Astrocyte of the spinal cord (primary cell): Measurements from ENCODE around the gene HIPK2.
A peak's percentile ranks its signal among the peaks of the same experiment; 100 is the strongest.

Experiments used
- DNase-seq: peaks from one replicate; pipeline ENCODE4 v3.0.0; 2011; ENCODE audit warnings: low read depth, low spot score
- H3K4me3 ChIP-seq: 2 replicates; pipeline ENCODE4 v1.5.1; 2011; ENCODE audit warnings: low read depth, mild to moderate bottlenecking, low read length, moderate library complexity
- CTCF ChIP-seq: IDR thresholded peaks from 2 replicates; pipeline ENCODE4 v1.5.1; 2012; ENCODE audit warnings: low read depth, mild to moderate bottlenecking, low read length, inconsistent platforms
- in situ Hi-C: cut with HindIII; loops from 2 replicates; pipeline ENCODE4 v1.10.0; 2017; ENCODE audit warnings: low sequenced_read_pairs

The HIPK2 gene

GRCh38 chr7:139739863-139740597 lies 37.8 kb downstream of the HIPK2 start:
- in situ Hi-C loops: no loop called here
- DNase-seq: no peak
- H3K4me3 ChIP-seq: no peak overlapping the region
- no peak for TF ChIP-seq CTCF

- no peak for TF ChIP-seq CTCF
- no peak for DNase-seq
- no peak overlapping the region for H3K4me3 ChIP-seq
- in situ Hi-C loops: no loop called here
Observed at GRCh38 chr7:139738772-139739171, 39.0 kb downstream of the HIPK2 start.

GRCh38 chr7:139738101-139738489 lies 39.7 kb downstream of the HIPK2 start:
- DNase-seq: peak; percentile 65
- in situ Hi-C loops: no loop called here
- TF ChIP-seq CTCF: no peak
- H3K4me3 ChIP-seq: no peak overlapping the region

- no peak overlapping the region for H3K4me3 ChIP-seq
- no peak for TF ChIP-seq CTCF
- in situ Hi-C loops: no loop called here
- peak; percentile 56 for DNase-seq
Observed at GRCh38 chr7:139737221-139738100, 40.3 kb downstream of the HIPK2 start.

- TF ChIP-seq CTCF: no peak
- H3K4me3 ChIP-seq: no peak overlapping the region
- in situ Hi-C loops: no loop called here
- DNase-seq: no peak
Observed at GRCh38 chr7:139735912-139736595, 41.7 kb downstream of the HIPK2 start.

GRCh38 chr7:139735466-139735865 lies 42.3 kb downstream of the HIPK2 start:
- in situ Hi-C loops: no loop called here
- TF ChIP-seq CTCF: no peak
- no peak for DNase-seq
- no peak overlapping the region for H3K4me3 ChIP-seq
